ENCODE data around the gene MYB.
A peak's percentile ranks its signal among the peaks of the same experiment; 100 is the strongest.

Gene MYB

GRCh38 chr6:135251498-135252441 lies 70.7 kb downstream of the MYB start:
- DNase-seq (ENCODE audit: low read depth): peak; percentile 50

GRCh38 chr6:135254471-135254870 lies 73.4 kb downstream of the MYB start:
- DNase-seq (ENCODE audit: low read depth): no peak

GRCh38 chr6:135256866-135257265 lies 75.8 kb downstream of the MYB start:
- DNase-seq (ENCODE audit: low read depth): no peak

- DNase-seq (ENCODE audit: low read depth): no peak
Measured at GRCh38 chr6:135257631-135258405, 76.7 kb downstream of the MYB start.

- DNase-seq (ENCODE audit: low read depth): no peak
Measured at GRCh38 chr6:135258970-135259369, 77.9 kb downstream of the MYB start.

- DNase-seq (ENCODE audit: low read depth): no peak
Measured at GRCh38 chr6:135260612-135261011, 79.5 kb downstream of the MYB start.

- no peak for DNase-seq (ENCODE audit: low read depth)
Measured at GRCh38 chr6:135261872-135262725, 81.0 kb downstream of the MYB start.

- no peak for DNase-seq (ENCODE audit: low read depth)
Measured at GRCh38 chr6:135265278-135265677, 84.2 kb downstream of the MYB start.

- no peak for DNase-seq (ENCODE audit: low read depth)
Measured at GRCh38 chr6:135266675-135267074, 85.6 kb downstream of the MYB start.

- no peak for DNase-seq (ENCODE audit: low read depth)
Measured at GRCh38 chr6:135267085-135267484, 86.0 kb downstream of the MYB start.

GRCh38 chr6:135268263-135268662 lies 87.2 kb downstream of the MYB start:
- no peak for DNase-seq (ENCODE audit: low read depth)

GRCh38 chr6:135268740-135269139 lies 87.6 kb downstream of the MYB start:
- DNase-seq (ENCODE audit: low read depth): no peak
